HG02840 (cell line): Measurements from ENCODE around the gene MANBA.
A peak's percentile ranks its signal among the peaks of the same experiment; 100 is the strongest.

ENCODE experiments used
- ATAC-seq: cut with Tn5 transposase; IDR thresholded peaks from one replicate; pipeline ENCODE4 v1.9.1; 2021; ENCODE audit warnings: mild to moderate bottlenecking, moderate library complexity, moderate number of reproducible peaks; ENCODE audit not compliant: unreplicated experiment, low FRiP score

MANBA gene

GRCh38 chr4:102760645-102761295 lies at the start of gene MANBA:
Gene MANBA, minus strand, starts transcription at chr4:102760968. Its CDS starts 74 bp downstream, at chr4:102760894.
- ATAC-seq, result peak; percentile 95

GRCh38 chr4:102809691-102810090 lies 48.9 kb upstream of the MANBA start:
- ATAC-seq, result no peak

GRCh38 chr4:102809190-102809589 lies 48.4 kb upstream of the MANBA start:
- no peak for ATAC-seq

- no peak for ATAC-seq
These were observed 47.2 kb upstream of the MANBA start for GRCh38 chr4:102808009-102808408.

- no peak for ATAC-seq
These were observed 46.6 kb upstream of the MANBA start for GRCh38 chr4:102807345-102807744.

GRCh38 chr4:102799816-102800215 lies 39.0 kb upstream of the MANBA start:
- no peak for ATAC-seq

- no peak for ATAC-seq
These were observed 34.2 kb upstream of the MANBA start for GRCh38 chr4:102794999-102795398.

GRCh38 chr4:102792361-102792936 lies 31.7 kb upstream of the MANBA start:
- ATAC-seq, result no peak

GRCh38 chr4:102791318-102791835 lies 30.6 kb upstream of the MANBA start:
- no peak for ATAC-seq

- no peak for ATAC-seq
These were observed 28.5 kb upstream of the MANBA start for GRCh38 chr4:102789317-102789717.

GRCh38 chr4:102787944-102788343 lies 27.2 kb upstream of the MANBA start:
- ATAC-seq, result no peak

GRCh38 chr4:102787096-102787881 lies 26.5 kb upstream of the MANBA start:
- no peak for ATAC-seq

- ATAC-seq, result no peak
These were observed 25.5 kb upstream of the MANBA start for GRCh38 chr4:102786279-102786678.

- ATAC-seq, result no peak
These were observed 22.2 kb upstream of the MANBA start for GRCh38 chr4:102783006-102783405.

- ATAC-seq, result no peak
These were observed 20.8 kb upstream of the MANBA start for GRCh38 chr4:102781570-102781969.

- no peak for ATAC-seq
These were observed 19.8 kb upstream of the MANBA start for GRCh38 chr4:102780476-102781144.

GRCh38 chr4:102779204-102779603 lies 18.4 kb upstream of the MANBA start:
- ATAC-seq, result no peak

- no peak for ATAC-seq
These were observed 18.0 kb upstream of the MANBA start for GRCh38 chr4:102778720-102779119.

GRCh38 chr4:102775805-102776204 lies 15.0 kb upstream of the MANBA start:
- no peak for ATAC-seq

GRCh38 chr4:102774254-102774653 lies 13.5 kb upstream of the MANBA start:
- no peak for ATAC-seq
